Dendritic cell treated with granulocyte-macrophage colony-stimulating factor and Interleukin-4, amounts not matched to agents 40 ng/mL and 50 ng/mL, for 4 days (primary cell): ENCODE measurements around the gene TMEM80.

Experiments used
- H3K27ac Mint-ChIP-seq: one replicate; pipeline ENCODE4 v1.8.0; 2022; ENCODE audit warnings: mild to moderate bottlenecking, mixed read lengths
- H3K27me3 Mint-ChIP-seq: one replicate; pipeline ENCODE4 v1.8.0; 2022; ENCODE audit warnings: mild to moderate bottlenecking, mixed read lengths
- H3K36me3 Mint-ChIP-seq: one replicate; pipeline ENCODE4 v1.8.0; 2022; ENCODE audit warnings: low read depth, mixed read lengths
- H3K4me1 Mint-ChIP-seq: one replicate; pipeline ENCODE4 v1.8.0; 2022; ENCODE audit warnings: low read depth, mixed read lengths
- H3K4me3 Mint-ChIP-seq: one replicate; pipeline ENCODE4 v1.8.0; 2022; ENCODE audit warnings: mild to moderate bottlenecking, moderate library complexity, mixed read lengths
- H3K9me3 Mint-ChIP-seq: one replicate; pipeline ENCODE4 v1.8.0; 2022; ENCODE audit warnings: mixed read lengths
- intact Hi-C: fragments of 100-400 bp; cut with micrococcal nuclease; formaldehyde crosslinking; loops from one replicate; pipeline ENCODE4 v1.15.0; 2022

The TMEM80 gene

DNA sequence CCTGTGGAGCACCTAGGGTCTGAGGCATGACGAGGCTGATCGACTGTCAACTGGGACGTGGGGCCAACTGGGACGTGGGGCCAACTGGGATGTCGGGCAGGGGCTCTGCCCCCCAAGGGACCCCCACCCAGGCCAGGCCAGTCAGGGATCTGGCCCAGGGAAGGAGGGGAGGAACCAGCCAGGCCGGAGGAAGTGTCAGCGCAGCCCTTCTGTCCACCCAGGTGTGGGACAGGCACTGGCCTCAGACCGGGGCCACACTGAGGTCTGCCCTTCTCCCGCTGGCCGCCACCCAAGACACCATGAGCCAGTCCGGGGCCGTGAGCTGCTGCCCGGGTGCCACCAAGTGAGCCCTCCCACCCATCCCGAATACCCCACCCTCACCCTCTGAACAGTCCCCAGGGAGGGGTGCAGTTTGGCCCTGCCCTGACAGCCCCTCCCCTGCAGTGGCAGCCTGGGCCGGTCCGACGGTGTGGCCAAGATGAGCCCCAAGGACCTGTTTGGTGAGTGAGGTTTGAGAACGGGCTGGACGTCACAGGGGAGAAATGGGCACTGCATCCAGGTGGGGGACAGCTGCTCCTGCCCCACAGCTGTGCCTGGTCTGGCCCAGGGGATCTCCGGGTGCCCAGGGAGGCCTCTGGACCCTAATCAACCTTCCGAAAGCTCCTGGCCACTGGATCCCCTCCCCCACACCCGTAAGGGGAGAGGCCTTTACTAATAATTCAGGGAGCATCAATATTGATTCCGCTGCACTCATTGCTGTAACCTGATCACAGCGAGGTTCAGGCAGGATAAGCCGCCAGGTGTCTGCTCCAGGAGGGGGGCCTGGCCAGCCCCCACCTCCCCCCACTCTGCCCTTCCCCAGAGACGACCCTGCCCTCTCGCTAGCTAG is 13.7 kb downstream of the TMEM80 start:
- Mint-ChIP-seq H3K4me3 (no peak overlapping the region), H3K36me3 (peaks cover 10% of the 10 kb centered on the region), H3K9me3 (no peaks in the 10 kb centered on the region), H3K4me1 (peaks cover 24% of the 10 kb centered on the region), H3K27me3 (peaks cover 84% of the 10 kb centered on the region), H3K27ac (no peak overlapping the region)
- intact Hi-C loops = no loop called here

DNA sequence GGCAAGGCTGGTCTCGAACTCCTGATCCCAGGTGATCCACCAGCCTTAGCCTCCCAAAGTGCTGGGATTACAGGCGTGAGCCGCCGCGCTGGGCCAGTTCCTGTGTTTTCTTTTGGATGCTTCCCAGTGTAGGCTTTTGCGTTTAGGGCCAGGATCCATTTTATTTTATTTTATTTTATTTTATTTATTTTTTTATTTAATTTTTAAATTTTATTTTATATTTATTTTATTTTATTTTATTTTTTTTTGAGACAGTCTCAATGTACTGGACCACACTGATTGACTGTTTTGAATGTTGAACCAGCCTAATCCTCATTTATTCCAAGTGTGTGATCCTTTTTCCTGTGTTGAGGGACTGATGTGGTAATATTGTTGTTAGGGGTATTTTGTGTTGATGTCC is 18.8 kb downstream of the TMEM80 start:
- H3K27me3 Mint-ChIP-seq = peaks cover 82% of the 10 kb centered on the region
- H3K9me3 Mint-ChIP-seq = no peaks in the 10 kb centered on the region
- no peaks in the 10 kb centered on the region for H3K36me3 Mint-ChIP-seq
- intact Hi-C loops = no loop called here
- no peak overlapping the region for H3K4me3 Mint-ChIP-seq
- H3K27ac Mint-ChIP-seq = no peak overlapping the region
- H3K4me1 Mint-ChIP-seq = peaks cover 15% of the 10 kb centered on the region

DNA sequence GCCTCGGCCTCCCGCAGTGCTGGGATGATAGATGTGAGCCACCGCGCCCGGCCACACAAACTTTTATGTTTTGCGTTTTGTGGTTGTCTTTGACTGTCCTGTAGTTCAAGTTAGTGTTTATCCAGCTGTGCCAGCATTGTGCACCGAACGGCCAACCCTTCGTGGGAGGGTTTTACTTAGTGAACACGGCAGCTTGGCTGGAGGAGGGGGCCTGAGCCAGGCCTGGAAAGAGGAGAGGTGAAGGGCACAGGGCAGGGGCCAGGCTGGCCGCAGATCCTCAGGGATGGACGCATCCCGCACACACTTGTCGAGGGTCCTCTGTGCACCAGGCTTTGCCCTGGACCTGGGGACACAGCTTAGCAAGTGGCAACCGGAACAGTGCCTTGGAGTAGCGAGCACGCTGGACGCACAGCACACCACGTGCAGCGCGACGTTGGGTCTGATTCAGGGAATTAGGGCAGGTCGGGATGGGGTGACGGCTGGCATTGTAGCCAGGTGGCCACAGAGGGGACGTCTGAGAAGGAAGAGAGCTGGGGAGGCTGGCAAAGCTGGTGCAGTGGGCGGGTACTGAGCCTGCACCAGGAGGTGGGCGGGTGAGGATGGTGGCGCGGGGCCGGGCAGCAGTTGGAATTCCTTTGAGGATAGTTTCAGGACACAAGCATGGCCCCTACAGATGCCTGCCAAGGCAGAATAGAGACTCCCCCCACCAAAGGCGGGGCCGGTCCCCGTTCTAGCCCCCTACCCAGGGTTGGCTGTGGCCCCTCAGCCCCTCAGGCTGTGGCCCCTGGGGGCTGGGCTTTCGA is 23.8 kb downstream of the TMEM80 start:
- Mint-ChIP-seq H3K27ac (no peak overlapping the region), H3K9me3 (no peaks in the 10 kb centered on the region), H3K27me3 (peaks cover 84% of the 10 kb centered on the region), H3K4me1 (peaks cover 18% of the 10 kb centered on the region), H3K4me3 (no peak overlapping the region), H3K36me3 (no peaks in the 10 kb centered on the region)
- intact Hi-C loops = loop anchor here (5.0 kb wide), 1 partner anchor 162 kb away; no protein-coding TSS in a partner anchor

DNA sequence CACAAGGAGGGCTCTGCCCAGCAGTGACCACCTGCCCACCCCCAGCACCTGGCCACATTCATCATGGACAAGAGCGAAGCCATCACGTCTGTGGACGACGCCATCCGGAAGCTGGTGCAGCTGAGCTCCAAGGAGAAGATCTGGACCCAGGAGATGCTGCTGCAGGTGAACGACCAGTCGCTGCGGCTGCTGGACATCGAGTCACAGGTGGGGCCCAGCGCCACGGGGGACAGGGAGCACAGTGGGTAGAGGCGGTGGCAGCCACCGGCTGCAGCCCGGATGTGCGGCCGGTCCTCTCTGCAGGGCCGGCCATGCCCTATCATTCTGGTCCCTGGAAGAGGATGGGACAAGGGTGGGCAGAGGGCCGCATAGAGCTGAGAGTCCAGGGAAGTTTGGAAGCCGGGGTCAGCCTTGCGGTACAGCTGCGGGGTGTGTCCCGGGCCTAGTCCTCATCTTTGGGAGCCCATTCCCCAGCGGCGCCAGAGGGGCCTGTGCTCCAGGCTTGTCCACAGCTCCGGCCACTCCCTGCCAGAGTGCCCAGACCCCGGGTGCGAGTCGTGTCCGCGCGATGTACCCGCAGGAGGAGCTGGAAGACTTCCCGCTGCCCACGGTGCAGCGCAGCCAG is 24.5 kb downstream of the TMEM80 start:
- no peaks in the 10 kb centered on the region for H3K9me3 Mint-ChIP-seq
- H3K4me1 Mint-ChIP-seq = peaks cover 19% of the 10 kb centered on the region
- no peak overlapping the region for H3K27ac Mint-ChIP-seq
- peaks cover 85% of the 10 kb centered on the region for H3K27me3 Mint-ChIP-seq
- no peaks in the 10 kb centered on the region for H3K36me3 Mint-ChIP-seq
- intact Hi-C loops = loop anchor here (5.0 kb wide), 1 partner anchor 163 kb away; no protein-coding TSS in a partner anchor
- H3K4me3 Mint-ChIP-seq = peak overlapping the region; percentile 53

DNA sequence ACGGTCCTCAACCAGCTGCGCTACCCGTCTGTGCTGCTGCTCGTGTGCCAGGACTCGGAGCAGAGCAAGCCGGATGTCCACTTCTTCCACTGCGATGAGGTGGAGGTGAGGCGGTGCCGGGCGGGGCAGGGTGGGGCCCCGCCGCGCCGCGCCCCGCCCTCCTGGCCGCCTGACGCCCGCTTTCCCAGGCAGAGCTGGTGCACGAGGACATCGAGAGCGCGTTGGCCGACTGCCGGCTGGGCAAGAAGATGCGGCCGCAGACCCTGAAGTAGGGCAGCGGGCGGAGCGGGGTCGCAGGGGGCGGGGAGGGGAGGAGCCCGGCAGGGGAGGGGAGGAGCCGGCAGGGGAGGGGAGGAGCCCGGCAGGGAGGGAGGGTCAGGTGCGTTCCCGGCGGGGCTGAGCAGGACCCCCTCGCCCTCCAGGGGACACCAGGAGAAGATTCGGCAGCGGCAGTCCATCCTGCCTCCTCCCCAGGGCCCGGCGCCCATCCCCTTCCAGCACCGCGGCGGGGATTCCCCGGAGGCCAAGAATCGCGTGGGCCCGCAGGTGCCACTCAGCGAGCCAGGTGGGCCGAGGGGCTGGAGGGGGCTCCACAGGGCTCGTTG is 25.1 kb downstream of the TMEM80 start:
- Mint-ChIP-seq H3K4me1 (peaks cover 23% of the 10 kb centered on the region), H3K9me3 (no peaks in the 10 kb centered on the region), H3K36me3 (no peaks in the 10 kb centered on the region), H3K27ac (peak overlapping the region; percentile 27), H3K27me3 (peaks cover 89% of the 10 kb centered on the region), H3K4me3 (peak overlapping the region; percentile 53)
- intact Hi-C loops = loop anchor here (5.0 kb wide), 1 partner anchor 163 kb away; no protein-coding TSS in a partner anchor

DNA sequence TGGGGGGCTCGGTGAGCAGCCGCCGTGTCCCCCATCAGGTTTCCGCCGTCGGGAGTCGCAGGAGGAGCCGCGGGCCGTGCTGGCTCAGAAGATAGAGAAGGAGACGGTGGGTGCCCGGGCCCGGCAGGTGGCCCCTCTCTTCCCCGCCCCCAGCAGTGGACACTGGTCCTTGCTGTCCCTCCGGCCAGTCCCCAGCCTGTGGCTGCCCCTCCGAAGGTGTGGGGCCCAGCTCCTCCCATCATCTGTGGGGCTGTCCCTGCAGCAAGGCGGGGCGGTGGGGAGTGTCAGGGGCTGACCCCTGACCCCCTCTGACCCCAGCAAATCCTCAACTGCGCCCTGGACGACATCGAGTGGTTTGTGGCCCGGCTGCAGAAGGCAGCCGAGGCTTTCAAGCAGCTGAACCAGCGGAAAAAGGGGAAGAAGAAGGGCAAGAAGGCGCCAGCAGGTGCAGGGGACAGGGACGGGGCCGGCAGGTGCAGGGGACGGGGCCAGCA is 25.7 kb downstream of the TMEM80 start:
- intact Hi-C loops = loop anchor here (5.0 kb wide), 1 partner anchor 164 kb away; no protein-coding TSS in a partner anchor
- Mint-ChIP-seq H3K36me3 (no peaks in the 10 kb centered on the region), H3K9me3 (no peaks in the 10 kb centered on the region), H3K27ac (peak overlapping the region; percentile 27), H3K27me3 (peaks cover 90% of the 10 kb centered on the region), H3K4me1 (peaks cover 23% of the 10 kb centered on the region), H3K4me3 (peak overlapping the region; percentile 43)

DNA sequence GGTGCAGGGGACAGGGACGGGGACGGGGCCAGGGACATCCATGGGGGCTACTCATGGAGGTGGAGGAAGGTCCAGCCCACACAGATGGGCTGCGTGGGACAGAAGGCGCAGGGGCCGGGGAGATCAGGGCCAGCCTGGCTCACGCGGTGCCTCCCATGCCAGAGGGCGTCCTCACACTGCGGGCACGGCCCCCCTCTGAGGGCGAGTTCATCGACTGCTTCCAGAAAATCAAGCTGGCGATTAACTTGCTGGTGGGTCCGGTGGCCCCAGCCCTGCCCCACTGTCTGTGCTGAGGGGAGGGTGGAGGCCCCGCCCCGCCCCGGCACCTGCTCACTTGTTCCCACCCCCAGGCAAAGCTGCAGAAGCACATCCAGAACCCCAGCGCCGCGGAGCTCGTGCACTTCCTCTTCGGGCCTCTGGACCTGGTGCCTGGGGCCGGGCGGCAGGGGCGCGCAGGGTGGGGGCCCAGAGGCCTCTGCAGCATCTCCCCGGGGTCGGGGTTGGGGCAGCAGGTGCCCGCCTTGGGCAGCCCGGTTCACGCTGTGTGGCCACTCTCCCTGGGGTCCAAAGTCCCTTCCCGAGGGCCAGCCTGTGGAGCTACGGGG is 26.2 kb downstream of the TMEM80 start:
- Mint-ChIP-seq H3K9me3 (no peaks in the 10 kb centered on the region), H3K27ac (peak overlapping the region; percentile 27), H3K4me1 (peaks cover 28% of the 10 kb centered on the region), H3K4me3 (peak overlapping the region; percentile 43), H3K27me3 (peaks cover 90% of the 10 kb centered on the region), H3K36me3 (no peaks in the 10 kb centered on the region)
- intact Hi-C loops = loop anchor here (5.0 kb wide), 1 partner anchor 165 kb away; no protein-coding TSS in a partner anchor

DNA sequence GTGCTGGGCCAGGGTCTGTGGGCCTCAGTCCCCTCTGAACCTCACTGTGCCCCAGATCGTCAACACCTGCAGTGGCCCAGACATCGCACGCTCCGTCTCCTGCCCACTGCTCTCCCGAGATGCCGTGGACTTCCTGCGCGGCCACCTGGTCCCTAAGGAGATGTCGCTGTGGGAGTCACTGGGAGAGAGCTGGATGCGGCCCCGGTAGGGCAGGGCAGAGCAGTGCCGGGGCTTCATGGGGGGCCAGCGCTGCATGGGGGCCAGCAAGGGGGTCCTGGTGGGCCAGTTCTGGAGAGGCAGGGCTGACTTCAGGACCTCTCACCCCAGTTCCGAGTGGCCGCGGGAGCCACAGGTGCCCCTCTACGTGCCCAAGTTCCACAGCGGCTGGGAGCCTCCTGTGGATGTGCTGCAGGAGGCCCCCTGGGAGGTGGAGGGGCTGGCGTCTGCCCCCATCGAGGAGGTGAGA is 26.8 kb downstream of the TMEM80 start:
- peaks cover 28% of the 10 kb centered on the region for H3K4me1 Mint-ChIP-seq
- H3K36me3 Mint-ChIP-seq = no peaks in the 10 kb centered on the region
- peaks cover 90% of the 10 kb centered on the region for H3K27me3 Mint-ChIP-seq
- no peak overlapping the region for H3K4me3 Mint-ChIP-seq
- no peak overlapping the region for H3K27ac Mint-ChIP-seq
- H3K9me3 Mint-ChIP-seq = no peaks in the 10 kb centered on the region
- intact Hi-C loops = loop anchor here (5.0 kb wide), 1 partner anchor 165 kb away; no protein-coding TSS in a partner anchor

DNA sequence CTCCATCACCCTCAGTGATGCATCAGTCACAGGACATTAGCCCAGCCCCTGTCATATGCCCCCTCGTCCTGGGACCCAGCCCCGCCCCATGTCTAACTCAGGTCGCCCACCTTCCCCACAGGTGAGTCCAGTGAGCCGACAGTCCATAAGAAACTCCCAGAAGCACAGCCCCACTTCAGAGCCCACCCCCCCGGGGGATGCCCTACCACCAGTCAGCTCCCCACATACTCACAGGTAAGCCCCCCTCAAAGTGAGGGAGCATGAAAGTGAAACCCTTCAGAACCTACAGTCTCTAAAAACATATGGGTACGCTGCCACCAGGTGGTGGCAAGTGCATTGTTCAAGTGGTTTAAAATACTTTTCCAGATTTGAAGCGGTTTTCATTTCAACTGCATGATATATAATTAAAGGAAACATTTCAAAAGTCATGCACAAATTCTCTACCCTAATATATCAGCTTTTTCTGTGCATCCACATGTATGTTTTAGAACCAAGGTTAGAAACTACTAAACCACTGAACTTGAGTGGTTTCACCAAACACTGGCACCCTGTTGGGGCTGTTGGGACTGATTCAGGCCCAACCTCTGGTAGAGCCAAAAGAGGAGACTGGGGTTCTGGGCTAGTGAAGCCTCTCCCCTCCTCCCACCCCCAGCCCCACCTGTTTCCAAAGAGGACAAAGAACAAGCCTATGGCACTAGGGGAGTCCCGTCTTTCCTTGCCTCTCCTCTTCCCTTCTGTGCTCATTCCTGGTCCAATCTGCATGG is 27.7 kb downstream of the TMEM80 start:
- no peaks in the 10 kb centered on the region for H3K36me3 Mint-ChIP-seq
- intact Hi-C loops = loop anchor here (1.0 to 5.0 kb wide), 2 partner anchors 61 to 166 kb away; no protein-coding TSS in a partner anchor
- H3K4me3 Mint-ChIP-seq = peak overlapping the region; percentile 21
- H3K27ac Mint-ChIP-seq = no peak overlapping the region
- no peaks in the 10 kb centered on the region for H3K9me3 Mint-ChIP-seq
- peaks cover 28% of the 10 kb centered on the region for H3K4me1 Mint-ChIP-seq
- H3K27me3 Mint-ChIP-seq = peaks cover 88% of the 10 kb centered on the region

DNA sequence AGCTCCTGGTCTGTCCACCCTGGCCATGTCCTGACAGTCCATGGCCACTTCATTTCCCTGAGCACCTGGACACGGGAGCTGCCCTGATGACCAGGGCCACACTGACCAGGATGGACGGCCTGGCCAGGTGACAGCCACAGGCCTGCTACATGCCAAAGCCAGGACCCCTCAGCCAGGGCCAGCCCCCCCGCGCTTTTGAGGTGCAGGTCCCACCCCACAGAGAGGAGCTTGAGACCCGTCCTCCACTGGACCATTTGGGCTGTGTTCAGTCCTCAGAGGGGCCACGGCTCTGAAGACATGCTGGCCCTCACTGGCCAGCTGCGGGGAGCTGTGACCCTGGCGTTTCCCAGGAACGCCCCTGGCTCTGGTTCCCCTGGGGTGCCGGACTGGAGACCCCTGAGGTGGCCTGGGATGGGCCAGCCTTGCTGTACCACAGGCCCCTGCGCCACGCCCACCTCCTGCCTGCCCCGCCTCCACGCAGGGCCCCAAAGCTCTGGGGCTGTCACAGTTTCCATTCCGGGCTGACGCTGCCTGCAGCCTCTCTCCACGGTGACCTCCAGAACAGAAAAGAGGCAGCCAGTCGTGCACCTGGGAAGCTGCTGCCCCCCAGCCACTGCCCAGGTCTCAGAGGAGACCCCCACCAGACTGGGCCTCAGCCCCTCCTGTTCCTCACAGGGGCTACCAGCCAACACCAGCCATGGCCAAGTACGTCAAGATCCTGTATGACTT is 28.6 kb downstream of the TMEM80 start:
- H3K4me1 Mint-ChIP-seq = peaks cover 34% of the 10 kb centered on the region
- no peak overlapping the region for H3K27ac Mint-ChIP-seq
- intact Hi-C loops = loop anchor here (5.0 kb wide), 1 partner anchor 167 kb away; no protein-coding TSS in a partner anchor
- H3K36me3 Mint-ChIP-seq = no peaks in the 10 kb centered on the region
- no peaks in the 10 kb centered on the region for H3K9me3 Mint-ChIP-seq
- no peak overlapping the region for H3K4me3 Mint-ChIP-seq
- peaks cover 87% of the 10 kb centered on the region for H3K27me3 Mint-ChIP-seq

DNA sequence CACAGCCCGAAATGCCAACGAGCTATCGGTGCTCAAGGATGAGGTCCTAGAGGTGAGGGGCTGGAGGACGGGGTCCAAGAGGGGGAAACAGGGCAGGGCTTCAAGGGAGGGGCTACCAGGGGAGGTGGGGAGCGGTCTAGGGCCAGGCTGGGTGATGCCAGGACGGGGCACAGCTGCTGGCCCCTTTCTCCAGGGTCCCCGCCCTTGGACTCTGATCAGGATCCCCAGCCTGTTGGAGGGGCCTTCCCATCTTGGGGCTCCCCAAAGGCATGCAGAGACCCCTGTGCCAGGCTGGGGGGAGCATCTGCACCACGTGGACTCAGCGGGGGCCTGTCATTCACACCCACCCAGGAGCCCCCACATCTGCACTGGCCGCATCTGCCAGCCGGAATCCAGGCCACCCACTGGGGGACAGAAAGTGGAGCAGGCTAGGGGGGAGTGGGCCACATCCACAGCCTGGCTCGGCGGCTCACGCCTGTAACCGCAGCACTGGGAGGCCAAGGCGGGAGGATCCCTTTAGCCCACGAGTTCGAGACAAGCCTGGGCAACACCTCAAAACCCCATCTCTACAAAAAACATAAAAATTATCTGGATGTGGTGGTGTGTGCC is 29.3 kb downstream of the TMEM80 start:
- H3K9me3 Mint-ChIP-seq = no peaks in the 10 kb centered on the region
- H3K4me1 Mint-ChIP-seq = peaks cover 41% of the 10 kb centered on the region
- H3K27me3 Mint-ChIP-seq = peaks cover 87% of the 10 kb centered on the region
- no peaks in the 10 kb centered on the region for H3K36me3 Mint-ChIP-seq
- H3K27ac Mint-ChIP-seq = no peak overlapping the region
- no peak overlapping the region for H3K4me3 Mint-ChIP-seq
- intact Hi-C loops = loop anchor here (5.0 kb wide), 1 partner anchor 168 kb away; no protein-coding TSS in a partner anchor
